HG02852 (cell line): ENCODE results near the gene DCAF5.
A peak's percentile ranks its signal among the peaks of the same experiment; 100 is the strongest.
"Not testable (repeated sequence)": the region's sequence is repeated elsewhere in the genome, so short reads cannot be mapped to it uniquely, and the experiment has no call there.

ENCODE experiments used
- ATAC-seq: cut with Tn5 transposase; IDR thresholded peaks from one replicate; pipeline ENCODE4 v1.9.1; 2021; ENCODE audit warnings: mild to moderate bottlenecking, moderate library complexity; ENCODE audit not compliant: unreplicated experiment

DCAF5 gene

DNA sequence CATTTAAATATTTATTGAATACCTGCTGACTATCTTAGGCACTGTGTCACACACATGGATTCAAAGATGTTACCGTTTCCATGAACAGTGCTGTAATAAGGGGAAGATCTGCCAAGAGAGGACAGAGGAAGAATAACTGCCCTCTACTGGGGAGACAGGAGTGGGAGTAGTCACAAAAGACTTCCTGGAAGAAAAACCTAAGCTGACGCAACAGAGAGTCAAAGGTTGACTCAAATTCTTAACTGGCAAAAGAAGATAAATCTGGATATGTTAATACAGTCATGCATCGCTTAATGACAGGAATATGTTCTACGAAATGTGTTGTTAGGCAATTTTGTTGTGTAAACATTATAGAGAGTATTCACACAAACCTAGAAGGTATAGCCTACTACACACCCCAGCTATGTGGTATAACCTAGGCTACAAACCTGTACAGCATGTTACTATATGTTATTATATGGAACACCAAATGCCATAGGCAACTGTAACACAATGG is 51.5 kb downstream of the DCAF5 start:
- ATAC-seq: no peak

GRCh38 chr14:69097974-69098373 is 54.9 kb downstream of the DCAF5 start:
- ATAC-seq: no peak

DNA sequence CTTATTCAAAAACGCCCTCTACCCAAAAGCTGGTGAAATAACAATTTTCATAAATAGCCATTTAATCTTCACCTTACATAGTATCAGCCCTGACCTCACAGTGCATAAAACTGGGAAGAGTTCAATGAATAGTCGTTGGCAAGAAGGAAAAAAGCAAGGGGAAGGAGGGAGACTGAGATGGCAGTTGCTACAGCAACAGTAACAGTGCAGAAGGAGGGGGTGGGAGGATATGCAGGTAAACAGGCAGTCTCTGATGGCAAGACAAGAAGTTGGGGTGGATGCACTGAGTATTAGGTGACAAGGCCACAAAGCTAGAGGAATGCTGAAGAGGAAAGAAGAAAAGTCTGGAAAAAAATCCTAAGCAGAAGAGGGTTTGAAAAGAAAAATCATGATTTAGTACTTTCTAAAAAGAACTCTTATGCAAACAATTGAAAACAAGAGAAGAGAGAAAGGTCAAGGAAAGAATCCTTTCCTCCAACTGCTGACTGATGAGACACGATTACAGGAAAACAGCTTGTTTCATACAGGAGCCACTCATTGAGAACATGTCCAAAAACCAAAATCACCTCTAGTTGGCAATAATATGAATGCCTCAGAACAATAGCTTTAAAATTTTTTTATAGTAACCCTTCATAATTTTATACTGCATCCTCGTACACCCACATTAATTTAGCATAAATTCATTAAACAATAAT is 56.0 kb downstream of the DCAF5 start:
- ATAC-seq: no peak

GRCh38 chr14:69096246-69096645 is 56.7 kb downstream of the DCAF5 start:
- ATAC-seq: no peak

DNA sequence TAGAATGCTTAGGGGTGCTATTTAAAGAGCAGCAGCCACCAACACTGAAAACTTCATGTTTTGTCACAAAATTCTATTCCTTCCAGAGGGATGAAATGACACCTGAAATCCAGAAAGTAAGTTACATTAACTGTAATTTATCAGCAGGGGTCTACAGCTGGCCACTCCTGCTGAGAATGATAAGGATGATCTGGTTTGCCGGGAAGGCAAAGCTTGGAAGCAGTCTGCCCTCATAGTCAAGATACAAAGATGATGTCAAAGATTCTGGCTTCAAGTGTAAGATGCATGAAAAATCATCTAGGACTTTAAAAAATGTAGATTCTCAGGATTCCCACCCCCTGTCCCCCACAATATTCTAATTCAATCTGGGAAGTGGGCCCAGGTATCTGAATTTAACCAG is 58.4 kb downstream of the DCAF5 start:
- no peak for ATAC-seq

GRCh38 chr14:69093631-69094421 is 59.1 kb downstream of the DCAF5 start:
- ATAC-seq: no peak

GRCh38 chr14:69092840-69093422 is 60.0 kb downstream of the DCAF5 start:
- peak; percentile 50 for ATAC-seq

DNA sequence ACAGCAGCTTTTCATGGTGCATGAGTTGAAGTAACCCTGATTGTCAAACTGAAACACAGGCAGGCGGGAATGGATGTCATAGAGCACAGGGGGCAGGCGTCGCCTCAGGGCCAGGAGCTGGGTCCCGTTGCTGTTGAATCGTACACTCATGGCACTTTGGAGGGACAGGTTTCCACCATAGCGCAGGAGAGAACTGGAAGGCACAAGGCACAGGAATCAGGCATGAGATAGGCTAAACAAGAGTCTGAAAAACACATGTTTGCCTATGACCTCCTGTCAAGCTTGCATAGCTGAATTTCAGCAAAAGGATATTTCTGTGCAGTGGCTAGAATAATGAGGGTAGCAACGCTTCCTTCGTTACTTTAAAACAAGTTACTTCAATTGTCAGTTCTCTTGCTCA is 61.2 kb downstream of the DCAF5 start:
- no peak for ATAC-seq

GRCh38 chr14:69091006-69091405 is 61.9 kb downstream of the DCAF5 start:
- no peak for ATAC-seq

GRCh38 chr14:69090187-69090789 is 62.6 kb downstream of the DCAF5 start:
- no peak for ATAC-seq

DNA sequence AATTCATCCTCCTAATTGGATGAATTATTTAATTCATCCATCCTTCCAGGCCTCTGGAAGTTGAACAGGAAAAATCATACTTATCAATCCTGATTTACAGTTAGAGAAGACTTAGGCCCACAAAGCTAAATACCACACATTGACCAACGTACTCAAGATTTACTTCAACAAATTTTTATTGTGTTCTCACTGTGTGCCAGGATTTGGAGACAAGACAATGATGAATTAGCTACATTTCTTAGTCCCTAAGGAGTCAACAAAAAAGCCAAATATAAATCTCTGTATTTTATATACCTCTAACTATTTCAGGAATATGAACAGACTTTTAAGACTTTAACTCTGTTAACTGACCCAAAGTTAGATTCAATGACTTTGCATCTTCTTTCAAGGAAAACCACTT is 63.9 kb downstream of the DCAF5 start:
- no peak for ATAC-seq

- ATAC-seq: no peak
These were observed 64.3 kb downstream of the DCAF5 start for GRCh38 chr14:69088586-69088985.

DNA sequence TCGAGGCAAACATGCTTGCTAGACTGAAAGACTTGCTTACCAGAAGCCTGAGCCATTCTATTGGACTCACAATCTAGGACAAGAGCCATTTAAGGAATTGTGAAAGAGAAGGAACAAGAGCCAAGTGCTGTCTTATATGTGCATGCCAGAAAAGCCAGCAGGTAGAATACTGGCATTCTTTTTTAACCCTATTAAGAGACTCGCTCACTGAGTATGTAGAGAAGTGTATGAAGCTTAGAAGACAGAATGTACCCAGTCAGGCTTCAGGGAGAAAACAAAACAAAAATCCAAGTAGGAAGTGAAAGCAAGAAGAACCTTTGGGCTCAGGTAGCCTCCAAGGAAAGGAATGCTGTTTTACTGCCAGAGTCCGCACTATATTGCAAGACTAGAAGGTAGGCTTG is 65.9 kb downstream of the DCAF5 start:
- no peak for ATAC-seq

DNA sequence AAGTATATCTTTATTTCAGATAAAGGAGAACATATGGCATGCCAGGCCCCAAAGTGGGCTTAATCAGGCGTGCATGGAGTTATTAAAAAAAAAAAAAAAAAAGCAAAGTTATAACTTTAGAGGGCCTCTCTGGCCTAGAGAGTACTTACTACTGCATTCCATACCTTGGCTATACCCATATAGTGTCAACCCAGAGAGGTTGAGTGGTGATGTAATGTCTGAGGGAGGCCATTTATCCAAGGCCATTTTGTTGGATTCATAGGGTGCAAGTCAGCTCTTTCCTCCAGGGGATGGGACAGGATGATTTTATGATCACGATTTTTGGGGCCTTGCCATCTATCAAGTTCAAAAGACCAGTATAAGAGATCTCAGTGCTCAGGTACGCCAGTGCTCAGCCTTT is 66.4 kb downstream of the DCAF5 start:
- no peak for ATAC-seq

DNA sequence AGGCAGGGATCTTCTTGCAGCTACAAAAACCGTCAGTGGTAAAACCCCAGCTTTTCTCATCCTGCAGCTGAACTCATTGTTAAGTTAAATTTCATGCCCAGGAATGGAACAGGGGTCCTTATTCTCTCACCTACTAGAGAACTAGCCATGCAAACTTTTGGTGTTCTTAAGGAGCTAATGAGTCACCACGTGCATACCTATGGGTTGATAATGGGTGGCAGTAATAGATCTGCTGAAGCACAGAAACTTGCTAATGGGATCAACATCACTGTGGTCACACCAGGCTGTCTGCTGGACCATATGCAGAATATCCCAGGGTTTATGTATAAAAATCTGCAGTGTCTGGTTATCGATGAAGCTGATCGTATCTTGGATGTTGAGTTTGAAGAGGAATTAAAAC is 68.9 kb downstream of the DCAF5 start:
- ATAC-seq: no peak

- no peak for ATAC-seq
These were observed 69.7 kb downstream of the DCAF5 start for GRCh38 chr14:69083181-69083580.

DNA sequence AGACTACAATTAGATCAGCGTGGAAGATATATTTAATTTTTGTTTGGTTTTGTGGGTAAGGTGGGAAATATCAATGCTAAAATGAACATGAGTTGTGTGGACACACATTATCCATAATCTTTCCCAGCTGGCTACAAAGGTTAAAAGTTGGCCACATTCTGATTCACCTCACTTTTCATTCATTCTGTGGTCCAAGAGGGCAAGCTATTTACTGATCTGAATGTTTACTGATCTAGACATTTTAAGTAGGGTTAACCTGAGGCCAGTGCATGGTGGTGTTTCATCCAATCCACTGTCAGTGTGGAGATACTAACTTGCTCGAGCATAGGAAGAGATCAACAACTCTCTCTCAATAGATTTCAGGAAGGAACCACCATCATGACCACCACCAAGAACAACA is 71.6 kb downstream of the DCAF5 start:
- ATAC-seq: no peak

DNA sequence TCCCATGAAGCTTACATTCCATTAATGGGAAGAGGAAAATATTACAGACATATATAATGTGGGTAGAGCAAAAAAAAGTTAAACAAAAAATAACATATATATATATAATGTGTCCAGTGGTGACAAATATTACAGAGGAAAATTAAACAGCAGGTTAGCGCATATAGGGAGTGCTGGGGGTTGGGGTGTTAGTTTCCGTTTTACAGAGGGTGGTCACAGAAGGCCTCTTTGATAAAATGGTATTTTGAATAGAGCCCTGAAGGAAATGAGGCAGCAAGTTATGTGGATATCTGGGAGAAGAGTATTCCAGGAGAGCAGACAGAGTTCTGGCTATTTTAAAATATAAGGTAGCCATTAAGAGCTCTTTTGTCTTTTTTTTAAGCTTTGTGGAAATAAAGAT is 73.2 kb downstream of the DCAF5 start:
- ATAC-seq: no peak

DNA sequence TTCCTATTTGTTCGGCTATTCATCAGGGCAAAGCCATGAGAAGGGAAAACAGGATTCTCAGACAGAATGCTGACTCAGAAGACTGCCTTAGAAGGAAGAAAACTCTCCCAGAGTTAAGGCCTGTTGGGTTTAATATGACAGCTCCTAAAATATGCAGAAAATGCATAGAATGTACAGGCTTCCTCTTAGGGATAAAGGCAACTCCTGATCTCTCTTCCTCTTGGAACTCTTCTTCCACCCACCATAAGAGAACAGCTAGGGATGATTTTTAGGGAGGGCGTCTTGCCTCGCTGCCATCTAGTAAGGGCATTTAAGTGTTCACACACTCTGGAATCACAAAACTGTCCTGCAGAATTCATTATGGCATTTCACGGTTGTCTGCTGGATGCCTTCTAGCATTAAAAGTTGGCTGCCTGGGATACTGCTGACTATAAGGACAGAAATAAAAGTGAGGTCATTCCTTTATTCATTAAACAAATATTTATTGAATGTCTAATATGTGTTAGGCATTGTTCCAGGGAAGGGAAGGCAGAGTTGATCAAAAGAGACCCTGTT is 73.7 kb downstream of the DCAF5 start:
- ATAC-seq: no peak

DNA sequence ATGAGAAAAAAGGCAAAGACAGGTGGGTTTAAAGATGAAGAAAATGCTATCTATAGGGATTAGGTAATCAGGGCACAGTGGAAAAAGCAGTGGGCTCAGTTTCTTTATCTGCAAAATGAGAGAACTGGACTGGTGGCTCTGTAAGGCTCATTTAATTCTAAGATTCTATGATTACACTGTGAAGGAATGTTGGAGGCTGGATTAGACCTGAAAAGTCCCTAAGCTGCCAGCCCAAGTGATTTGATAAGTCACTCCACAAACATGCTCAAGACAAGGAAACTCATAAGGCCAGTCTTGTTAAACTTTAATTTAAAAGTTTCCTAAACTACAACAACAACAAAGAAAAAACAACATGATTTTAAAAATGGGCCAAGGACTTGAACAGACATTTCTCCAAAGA is 75.1 kb downstream of the DCAF5 start:
- ATAC-seq: no peak

DNA sequence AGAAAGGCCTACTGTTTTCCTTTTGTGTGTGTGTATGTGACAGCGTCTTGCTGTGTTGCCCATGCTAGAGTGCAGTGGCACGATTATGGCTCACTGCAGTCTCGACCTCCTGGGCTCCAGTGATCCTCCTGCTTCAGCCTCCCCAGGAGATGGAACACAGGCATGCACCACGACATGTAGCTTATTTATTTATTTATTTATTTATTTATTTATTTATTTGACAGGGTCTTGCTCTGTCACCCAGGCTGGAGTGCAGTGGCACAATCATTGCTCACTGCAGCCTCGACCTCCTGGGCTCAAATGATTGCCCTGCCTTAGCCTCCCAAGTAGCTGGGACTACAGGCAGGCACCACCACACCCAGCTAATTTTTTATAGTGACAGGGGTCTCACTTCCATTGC is 75.7 kb downstream of the DCAF5 start:
- ATAC-seq: not testable (repeated sequence)
